SU-DHL-6 (cell line): Measurements from ENCODE around the gene LKAAEAR1.

Experiments
- H2AFZ ChIP-seq: fragments of 200-600 bp; sonication (generic); 2 replicates; pipeline ENCODE4 v1.6.1; 2014; ENCODE audit warnings: low read depth, mild to moderate bottlenecking, moderate library complexity, mixed read lengths, antibody characterized with exemption, low read length; ENCODE audit not compliant: severe bottlenecking
- H3F3A ChIP-seq: fragments of 200-600 bp; shearing (Covaris generic); 2 replicates; pipeline ENCODE4 v1.6.0; 2016; ENCODE audit warnings: antibody characterized with exemption, mild to moderate bottlenecking; ENCODE audit not compliant: insufficient read depth
- H3K27ac ChIP-seq: fragments of 200-600 bp; sonication (generic); 2 replicates; pipeline ENCODE4 v1.5.1; 2016; ENCODE audit warnings: low read depth, mild to moderate bottlenecking, low read length, moderate library complexity, mixed read lengths
- H3K27me3 ChIP-seq: fragments of 200-600 bp; sonication (generic), shearing (Covaris generic); 2 replicates; pipeline ENCODE4 v1.6.0; 2014; ENCODE audit warnings: mild to moderate bottlenecking, low read length
- H3K36me3 ChIP-seq: fragments of 200-600 bp; sonication (generic); 2 replicates; pipeline ENCODE4 v1.6.1; 2014; ENCODE audit warnings: mild to moderate bottlenecking, low read length, mixed read lengths
- H3K4me2 ChIP-seq: fragments of 300-600, 200-600 bp; shearing (Covaris generic), sonication (generic); 2 replicates; pipeline ENCODE4 v1.6.0; 2014; ENCODE audit warnings: low read length, low read depth, mild to moderate bottlenecking; ENCODE audit not compliant: poor library complexity, severe bottlenecking
- H3K4me3 ChIP-seq: fragments of 200-600 bp; sonication (generic); 2 replicates; pipeline ENCODE4 v1.5.1; 2014; ENCODE audit warnings: antibody characterized with exemption, low read length, mild to moderate bottlenecking, mixed read lengths; ENCODE audit not compliant: insufficient read depth, poor library complexity, severe bottlenecking
- H3K79me2 ChIP-seq: fragments of 200-600 bp; sonication (generic); 2 replicates; pipeline ENCODE4 v1.6.1; 2014; ENCODE audit warnings: mild to moderate bottlenecking, low read length, moderate library complexity; ENCODE audit not compliant: insufficient read depth
- H3K9ac ChIP-seq: fragments of 200-600 bp; sonication (generic); 2 replicates; pipeline ENCODE4 v1.7.0; 2014; ENCODE audit warnings: mild to moderate bottlenecking, low read length
- H3K9me2 ChIP-seq: fragments of 200-600 bp; sonication (generic); replicated peaks from 2 replicates; pipeline ENCODE4 v1.6.1; 2014; ENCODE audit warnings: low read length; ENCODE audit not compliant: insufficient read depth
- H3K9me3 ChIP-seq: fragments of 200-600 bp; sonication (generic); 2 replicates; pipeline ENCODE4 v1.6.1; 2014; ENCODE audit warnings: low read length, mixed read lengths; ENCODE audit not compliant: insufficient read depth
- H4K20me1 ChIP-seq: fragments of 200-600 bp; sonication (generic); 2 replicates; pipeline ENCODE4 v1.6.1; 2014; ENCODE audit warnings: low read depth, mild to moderate bottlenecking, antibody characterized with exemption, low read length, moderate library complexity, mixed read lengths
- CTCF ChIP-seq: fragments of 200-600 bp; sonication (generic); IDR thresholded peaks from one replicate; pipeline ENCODE4 v1.5.1; 2017; ENCODE audit warnings: antibody characterized with exemption, mild to moderate bottlenecking, low read length, moderate library complexity; ENCODE audit not compliant: insufficient read depth, poor library complexity, severe bottlenecking
- EZH2phosphoT487 ChIP-seq: fragments of 200-600 bp; sonication (generic), shearing (Covaris generic); conservative IDR thresholded peaks from 2 replicates; pipeline ENCODE4 v1.6.1; 2018; ENCODE audit warnings: mild to moderate bottlenecking, antibody characterized with exemption, low read length, moderate library complexity, mixed read lengths

The LKAAEAR1 gene

GRCh38 chr20:64064145-64064698 lies 20.0 kb downstream of the LKAAEAR1 start:
- no peaks in the 10 kb centered on the region for H3K79me2 ChIP-seq

DNA sequence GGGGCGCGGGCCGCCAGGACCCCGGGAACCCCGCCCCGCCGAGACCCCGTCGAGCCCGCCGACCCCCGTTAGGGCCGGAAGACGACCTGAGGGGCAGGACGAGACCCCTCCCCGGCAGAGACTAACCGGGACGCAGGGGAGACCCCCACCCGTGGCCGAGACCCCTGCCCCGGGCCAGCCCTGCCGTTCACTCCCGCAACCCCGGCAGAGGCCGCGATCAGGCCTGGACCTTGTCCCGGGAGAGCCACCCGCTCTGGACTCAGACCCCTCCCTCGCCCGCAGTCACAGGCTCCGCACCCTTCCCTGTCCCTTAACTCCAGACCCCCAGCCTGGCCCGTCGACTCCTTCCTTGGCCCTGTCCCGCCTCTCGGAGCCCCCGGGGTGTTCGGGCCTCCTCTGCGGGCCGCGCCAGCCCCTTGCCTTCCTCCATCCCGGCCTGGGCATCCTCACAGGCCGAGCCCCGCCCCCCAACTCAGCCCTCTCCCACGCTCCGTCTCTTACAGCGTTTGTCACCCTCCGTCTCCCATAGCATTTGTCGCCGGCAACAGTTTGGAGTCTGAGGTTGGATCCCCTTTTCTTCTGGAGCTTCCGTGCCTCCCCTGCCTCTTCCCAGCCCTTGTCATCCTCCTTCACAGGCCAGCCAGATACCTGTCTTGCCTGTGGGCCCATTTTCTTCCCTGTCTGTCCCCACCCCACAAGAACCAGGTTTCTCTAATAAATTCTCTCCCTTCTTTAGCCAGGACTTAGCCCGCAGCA lies 20.6 kb downstream of the LKAAEAR1 start:
- Histone ChIP-seq H2AFZ (peak overlapping the region; percentile 64), H3K27me3 (no peaks in the 10 kb centered on the region), H3K27ac (no peak overlapping the region), H3K9me2 (no peaks in the 10 kb centered on the region), H3K36me3 (no peaks in the 10 kb centered on the region), H4K20me1 (no peaks in the 10 kb centered on the region), H3F3A (no peaks in the 10 kb centered on the region), H3K4me3 (peak overlapping the region; percentile 81), H3K9ac (peak overlapping the region; percentile 74), H3K4me2 (peak overlapping the region; percentile 85), H3K9me3 (no peaks in the 10 kb centered on the region), H3K79me2 (no peaks in the 10 kb centered on the region)
- no peak for TF ChIP-seq EZH2phosphoT487
- TF ChIP-seq CTCF: no peak

More at GRCh38 chr20:64064145-64064698, 20.0 kb downstream of the LKAAEAR1 start:
- Histone ChIP-seq H2AFZ (no peak overlapping the region), H3K9ac (no peak overlapping the region), H3K27ac (no peak overlapping the region), H3K9me3 (no peaks in the 10 kb centered on the region), H4K20me1 (no peaks in the 10 kb centered on the region), H3K4me2 (no peak overlapping the region), H3K4me3 (no peak overlapping the region), H3K9me2 (no peaks in the 10 kb centered on the region), H3K36me3 (no peaks in the 10 kb centered on the region), H3K27me3 (no peaks in the 10 kb centered on the region), H3F3A (no peaks in the 10 kb centered on the region)
- no peak for TF ChIP-seq CTCF
- no peak for TF ChIP-seq EZH2phosphoT487

GRCh38 chr20:64062596-64063388 lies 21.4 kb downstream of the LKAAEAR1 start, which contains the start of gene TCEA2:
Gene TCEA2, plus strand, starts transcription at chr20:64063198. Its CDS starts 115 bp downstream, at chr20:64063313.
- Histone ChIP-seq H3K9me2 (no peaks in the 10 kb centered on the region), H3F3A (no peaks in the 10 kb centered on the region), H3K36me3 (no peaks in the 10 kb centered on the region), H3K27ac (no peak within 1 kb of the TSS), H3K79me2 (no peaks in the 10 kb centered on the region), H3K9me3 (no peaks in the 10 kb centered on the region), H3K4me2 (peak within 1 kb of the TSS; percentile 85), H2AFZ (peak within 1 kb of the TSS; percentile 95), H3K4me3 (peak within 1 kb of the TSS; percentile 81), H3K27me3 (no peaks in the 10 kb centered on the region), H4K20me1 (no peaks in the 10 kb centered on the region), H3K9ac (peak within 1 kb of the TSS; percentile 74)
- TF ChIP-seq EZH2phosphoT487 (no peak), CTCF (no peak)
